K562 (cell line): ENCODE measurements around the gene CNTN4. TPM values are rescaled to one million over a fixed set of nuclear protein-coding genes. Genes with fewer than 3 reads are reported as not detected.
A peak's percentile ranks its signal among the peaks of the same experiment; 100 is the strongest.

Source experiments
- ATAC-seq: fragments of 200-7000 bp; cut with Tn5 transposase; 3 replicates; pipeline ENCODE4 v1.9.1; 2020; ENCODE audit warnings: moderate library complexity
- BruUV-seq: library from RNA; stranded (reverse); fragments of 400-500 nt; replicated peaks from 2 replicates; lab custom pipeline; 2021; lab: Mats Ljungman, UMichigan
- CTCF ChIA-PET: fragments of 300-600 bp; formaldehyde crosslinking; extraction: SDS; loops from one replicate; lab custom pipeline; 2021; ENCODE audit warnings: low intra/inter-chr PET ratio; lab: Yijun Ruan, JAX
- POLR2A ChIA-PET: fragments of 300-600, 350-650 bp; sonication (Branson Sonifier 250); formaldehyde crosslinking; extraction: SDS; loops from one replicate; lab custom pipeline; 2021; ENCODE audit warnings: antibody characterized with exemption, inconsistent platforms; lab: Yijun Ruan, JAX
- DNase-seq, 4 experiments: peaks; one replicate each; pipeline versions ENCODE4 v3.0.0 to v3.0.0-alpha.2; 2011 to 2018; ENCODE audit warnings: low spot score in 3 of 4, mixed read lengths in 3 of 4; ENCODE audit errors: extremely low read depth in 1 of 4
- FAIRE-seq: peaks from 2 replicates; lab custom pipeline; 2011; peaks lifted over from hg19 to GRCh38; lab: Jason Lieb, UNC
- H2AFZ ChIP-seq: 2 replicates; pipeline ENCODE4 v1.6.0; 2011; ENCODE audit warnings: low read depth, low read length, control low read depth, inconsistent platforms
- H3K27ac ChIP-seq: fragments of 200-600 bp; 3 replicates; pipeline ENCODE4 v1.8.0; 2011; ENCODE audit warnings: low read depth, mild to moderate bottlenecking, control low read depth, inconsistent platforms, low read length, moderate library complexity, mixed read lengths; ENCODE audit errors: extremely low read depth
- H3K27me3 ChIP-seq, 2 experiments: fragments of 300-600 bp in 1 of 2; 2 replicates in 1 of 2; 3 replicates in 1 of 2; pipeline versions ENCODE4 v1.6.0 to v1.8.0; 2011; ENCODE audit warnings: inconsistent platforms in 2 of 2, low read length in 2 of 2, mild to moderate bottlenecking in 1 of 2, mixed read lengths in 1 of 2, moderate library complexity in 1 of 2; ENCODE audit not compliant: control insufficient read depth in 2 of 2, insufficient read depth in 2 of 2
- H3K36me3 ChIP-seq: fragments of 300-600 bp; 3 replicates; pipeline ENCODE4 v1.8.0; 2011; ENCODE audit warnings: mild to moderate bottlenecking, low read length, inconsistent platforms; ENCODE audit not compliant: control insufficient read depth, insufficient read depth
- H3K4me1 ChIP-seq, 2 experiments: fragments of 200-600 bp in 1 of 2; replicated peaks in 1 of 2; 2 replicates in 1 of 2; 3 replicates in 1 of 2; pipeline versions ENCODE4 v1.5.1 to v1.8.0; 2011; ENCODE audit warnings: inconsistent platforms in 2 of 2, low read length in 2 of 2, mild to moderate bottlenecking in 1 of 2, mixed read lengths in 1 of 2, moderate library complexity in 1 of 2; ENCODE audit not compliant: control insufficient read depth in 2 of 2, insufficient read depth in 2 of 2
- H3K4me2 ChIP-seq: 2 replicates; pipeline ENCODE4 v1.6.1; 2011; ENCODE audit warnings: low read length, control low read depth, inconsistent platforms, mixed read lengths; ENCODE audit not compliant: insufficient read depth
- H3K4me3 ChIP-seq: fragments of 200-600 bp; sonication (generic), shearing (Covaris generic); 2 replicates; pipeline ENCODE4 v1.5.1; 2016; ENCODE audit warnings: control low read depth, inconsistent platforms
- H3K79me2 ChIP-seq: fragments of 200-600 bp; 3 replicates; pipeline ENCODE4 v1.8.0; 2011; ENCODE audit warnings: low read length, inconsistent platforms; ENCODE audit not compliant: control insufficient read depth, insufficient read depth
- H3K9ac ChIP-seq, 2 experiments: 2 replicates each; pipeline versions ENCODE4 v1.6.0 to v1.6.1; 2011; ENCODE audit warnings: low read depth in 2 of 2, low read length in 2 of 2, control low read depth in 1 of 2, inconsistent platforms in 1 of 2, mild to moderate bottlenecking in 1 of 2, mixed read lengths in 1 of 2; ENCODE audit not compliant: insufficient read depth in 1 of 2
- H3K9me1 ChIP-seq: one replicate; pipeline ENCODE4 v1.6.0; 2011; ENCODE audit warnings: inconsistent platforms, mild to moderate bottlenecking, low read length, moderate library complexity; ENCODE audit not compliant: control insufficient read depth, insufficient read depth
- H3K9me3 ChIP-seq: replicated peaks from 2 replicates; pipeline ENCODE4 v1.5.1; 2011; ENCODE audit warnings: low read depth, low read length, inconsistent platforms; ENCODE audit not compliant: control insufficient read depth, insufficient read depth
- H4K20me1 ChIP-seq: replicated peaks from 2 replicates; pipeline ENCODE4 v1.6.1; 2011; ENCODE audit warnings: low read length, inconsistent platforms, mixed read lengths; ENCODE audit not compliant: control insufficient read depth, insufficient read depth
- ARNT ChIP-seq, 2 experiments: fragments of 450-650 bp; IDR thresholded peaks; 2 replicates each; pipeline ENCODE4 v1.6.1; 2016; ENCODE audit warnings: mild to moderate bottlenecking in 1 of 2
- CHD4 ChIP-seq: fragments of 200-600 bp; sonication (generic); IDR thresholded peaks from 3 replicates; pipeline ENCODE4 v1.6.1; 2012; ENCODE audit warnings: low read depth, mild to moderate bottlenecking, mixed read lengths, low read length, inconsistent platforms; ENCODE audit not compliant: insufficient read depth, insufficient replicate concordance, poor library complexity, severe bottlenecking
- HDAC6 ChIP-seq: IDR thresholded peaks from 2 replicates; pipeline ENCODE4 v1.6.1; 2012; ENCODE audit warnings: low read depth, mild to moderate bottlenecking, control low read depth, inconsistent platforms, low read length, moderate library complexity
- ID3 ChIP-seq, 2 experiments: fragments of 250-450 bp in 1 of 2; fragments of 450-650 bp in 1 of 2; sonication (Bioruptor Pico) in 1 of 2; IDR thresholded peaks; 2 replicates each; pipeline versions ENCODE4 v1.6.1 to v1.8.0; 2016 to 2021; ENCODE audit warnings: mild to moderate bottlenecking in 2 of 2, moderate library complexity in 2 of 2, missing compliant biosample characterization in 1 of 2, missing genetic modification characterization in 1 of 2
- IRF9 ChIP-seq: fragments of 450-650 bp; IDR thresholded peaks from 2 replicates; pipeline ENCODE4 v1.6.1; 2016; ENCODE audit warnings: missing biosample characterization, missing genetic modification characterization
- MAFF ChIP-seq: IDR thresholded peaks from 2 replicates; pipeline ENCODE4 v1.6.1; 2012; ENCODE audit warnings: low read length, improper control_type of control experiment
- NCOR1 ChIP-seq: fragments of 450-650 bp; IDR thresholded peaks from 2 replicates; pipeline ENCODE4 v1.6.1; 2016; ENCODE audit warnings: mild to moderate bottlenecking, moderate library complexity
- PBX2 ChIP-seq, 2 experiments: IDR thresholded peaks in 1 of 2; conservative IDR thresholded peaks in 1 of 2; 2 replicates each; pipeline ENCODE4 v1.6.1; 2016; ENCODE audit warnings: low read depth in 2 of 2, mild to moderate bottlenecking in 1 of 2, missing compliant biosample characterization in 1 of 2, missing genetic modification characterization in 1 of 2, moderate library complexity in 1 of 2
- RBBP5 ChIP-seq: fragments of 200-600 bp; sonication (generic); IDR thresholded peaks from 2 replicates; pipeline ENCODE4 v1.6.1; 2012; ENCODE audit warnings: borderline replicate concordance, mild to moderate bottlenecking, low read length, control low read depth, inconsistent platforms; ENCODE audit not compliant: insufficient read depth, poor library complexity, severe bottlenecking
- SLC30A9 ChIP-seq: fragments of 250-450 bp; sonication (Bioruptor Pico); IDR thresholded peaks from 2 replicates; pipeline ENCODE4 v1.8.0; 2022; ENCODE audit warnings: mild to moderate bottlenecking, moderate library complexity
- TBP ChIP-seq: optimal IDR thresholded peaks from 2 replicates; pipeline ENCODE3; 2011; ENCODE audit warnings: low read depth, low read length, improper control_type of control experiment
- ZBTB34 ChIP-seq: fragments of 250-450 bp; sonication (Bioruptor Pico); IDR thresholded peaks from 2 replicates; pipeline ENCODE4 v1.8.0; 2021; ENCODE audit warnings: mild to moderate bottlenecking, moderate library complexity
- ZNF316 ChIP-seq: fragments of 450-650 bp; IDR thresholded peaks from 2 replicates; pipeline ENCODE4 v1.6.1; 2016
- ZNF589 ChIP-seq: fragments of 200-800 bp; sonication (Bioruptor generic); IDR thresholded peaks from 2 replicates; pipeline ENCODE4 v1.6.1; 2016; ENCODE audit warnings: low read depth, missing genetic modification characterization, missing compliant biosample characterization
- ZZZ3 ChIP-seq: fragments of 450-650 bp; IDR thresholded peaks from 2 replicates; pipeline ENCODE4 v1.6.1; 2016; ENCODE audit warnings: antibody characterized with exemption, mild to moderate bottlenecking, moderate library complexity
- WGBS: fragments of 100-300 bp; shearing (Covaris generic); methylation state at CpG from one replicate; pipeline ENCODE4 v1.1.6; 2016; ENCODE audit warnings: low coverage, mixed read lengths; ENCODE audit not compliant: insufficient coverage; ENCODE audit errors: missing lambda C conversion rate; 5-methylcytosine and 5-hydroxymethylcytosine counted together
- in situ Hi-C: fragments of 300-500 bp; cut with MboI; formaldehyde crosslinking; loops from 4 replicates; pipeline ENCODE4 v1.15.0; 2018; ENCODE audit warnings: inconsistent platforms, mixed read lengths
- intact Hi-C: fragments of 100-400 bp; cut with micrococcal nuclease; formaldehyde crosslinking; loops from 2 replicates; pipeline ENCODE4 v1.14.2; 2022
- polyA plus RNA-seq, 8 experiments: library from polyadenylated mRNA; depleted of rRNA in 4 of 8; stranded (reverse) in 5 of 8; unstranded in 3 of 8; fragments of >200 nt; fragmentation: Nextera tagmentation in 2 of 8; fragmentation: Illumina TruSeq in 1 of 8; extraction: Ambion mirVana in 2 of 8; extraction: Trizol in 1 of 8; gene quantifications; 2 replicates each; pipeline versions ENCODE4 v1.2.1 to v1.2.3, GENCODE V29; 2011 to 2014; ENCODE audit warnings: inconsistent platforms in 1 of 8, missing spikeins in 1 of 8
- total RNA-seq, 7 experiments: library from RNA; depleted of rRNA in 6 of 7; stranded (reverse); fragments of >200 nt in 6 of 7; fragmentation: Illumina TruSeq in 2 of 7; extraction: Trizol in 2 of 7; gene quantifications; 2 replicates each; pipeline versions ENCODE4 v1.2.1 to v1.2.3, GENCODE V29; 2011 to 2021; ENCODE audit warnings: low replicate concordance in 1 of 7

The CNTN4 gene
- total and polyA plus RNA-seq, 9 of the 15 experiments (the other 6 are each of a cell fraction or from before 2014, with no cell fraction given): not detected

GRCh38 chr3:2568929-2569328, 470.3 kb downstream of the CNTN4 start:
- no peak overlapping the region for H3K4me2 ChIP-seq
- no peaks in the 10 kb centered on the region for H3K4me1 ChIP-seq
- no peak for DNase-seq
- H3K79me2 ChIP-seq: no peaks in the 10 kb centered on the region
- TF ChIP-seq PBX2 (CRISPR knock-in tag; IDR thresholded peaks at IDR 0.05; ENCODE audit: low read depth): no peak
- no peak for TF ChIP-seq PBX2 (tag; conservative IDR thresholded peaks at IDR 0.05; ENCODE audit: low read depth)
- TF ChIP-seq ZNF316: peak; percentile 21; the same call in 1 of the 2 replicates
- no peak for TF ChIP-seq NCOR1
- TF ChIP-seq SLC30A9: no peak
- no peak for TF ChIP-seq ZZZ3
- no peak for TF ChIP-seq RBBP5
- TF ChIP-seq TBP: no peak
- no peak for TF ChIP-seq CHD4
- no peak for TF ChIP-seq HDAC6
- TF ChIP-seq ZNF589 (CRISPR knock-in tag): no peak
- TF ChIP-seq ARNT (IDR thresholded peaks at IDR 0.05): no peak
- TF ChIP-seq IRF9 (tag): no peak
- TF ChIP-seq ZBTB34 (CRISPR knock-in tag): no peak
- peak; percentile 25; the same call in 1 of the 2 replicates for TF ChIP-seq MAFF
- TF ChIP-seq ID3 (CRISPR knock-in tag; IDR thresholded peaks at IDR 0.05): no peak
- no peak for TF ChIP-seq ID3 (tag; IDR thresholded peaks at IDR 0.05)
- POLR2A ChIA-PET: no interaction called here
- H3K27ac ChIP-seq: no peak overlapping the region
- WGBS: under 1% methylated on average over 7 of the region's 7 CpGs
- H3K27me3 ChIP-seq: no peaks in the 10 kb centered on the region
- H3K9me3 ChIP-seq: no peaks in the 10 kb centered on the region
- H3K4me3 ChIP-seq: no peak overlapping the region
- in situ Hi-C loops: no loop called here
- H2AFZ ChIP-seq: no peak overlapping the region
- H3K9ac ChIP-seq: no peak overlapping the region
- no peaks in the 10 kb centered on the region for H3K9me1 ChIP-seq
- no peaks in the 10 kb centered on the region for H3K36me3 ChIP-seq
- CTCF ChIA-PET: no interaction called here
- BruUV-seq: no TSS peak
- intact Hi-C loops: no loop called here
- FAIRE-seq: no peak
- no peaks in the 10 kb centered on the region for H4K20me1 ChIP-seq
- ATAC-seq: no peak
